ENCODE data around the gene ANO7.

Gene ANO7

DNA sequence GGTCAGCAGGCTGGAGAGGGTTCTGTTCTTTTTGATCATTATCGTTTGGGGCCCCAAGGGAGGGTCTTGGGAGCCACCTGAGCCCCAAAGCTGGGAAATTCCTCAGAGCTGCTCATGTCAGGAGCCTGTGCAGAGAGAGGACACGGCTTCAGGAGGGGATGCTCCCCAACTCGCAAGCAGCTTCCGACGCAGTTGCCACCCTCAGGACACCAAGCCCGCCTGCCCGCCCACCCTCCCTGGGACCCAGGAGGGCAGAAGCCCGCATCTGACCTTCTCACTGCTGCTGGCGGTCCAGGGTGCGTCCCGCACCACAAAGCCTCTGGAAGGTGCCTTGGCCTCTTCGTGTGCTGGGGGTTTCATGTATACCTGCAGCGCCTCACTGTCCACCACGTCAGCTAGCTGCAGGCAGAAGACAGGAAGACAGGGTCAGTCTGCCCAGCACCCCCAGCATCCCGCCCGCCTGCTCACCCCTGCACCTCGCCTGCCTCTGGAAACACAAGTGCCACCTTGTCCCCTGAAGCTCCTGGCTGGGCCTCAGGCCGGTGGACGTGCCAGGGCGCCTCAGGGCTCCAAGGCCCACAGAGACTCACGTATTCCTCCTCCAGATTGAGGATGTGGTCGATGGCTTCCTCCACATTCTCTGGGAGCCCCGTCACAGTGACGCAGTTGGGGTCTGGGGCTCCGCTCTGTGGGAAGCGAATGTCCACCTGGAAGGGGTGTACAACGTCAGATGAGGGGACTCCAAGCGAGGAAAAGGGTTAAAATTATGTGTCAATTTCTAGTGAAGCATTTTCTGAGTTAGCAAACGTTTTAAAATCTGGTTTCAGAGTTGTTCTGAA is 41.3 kb downstream of the ANO7 start:
- DNase-seq, result no peak

DNA sequence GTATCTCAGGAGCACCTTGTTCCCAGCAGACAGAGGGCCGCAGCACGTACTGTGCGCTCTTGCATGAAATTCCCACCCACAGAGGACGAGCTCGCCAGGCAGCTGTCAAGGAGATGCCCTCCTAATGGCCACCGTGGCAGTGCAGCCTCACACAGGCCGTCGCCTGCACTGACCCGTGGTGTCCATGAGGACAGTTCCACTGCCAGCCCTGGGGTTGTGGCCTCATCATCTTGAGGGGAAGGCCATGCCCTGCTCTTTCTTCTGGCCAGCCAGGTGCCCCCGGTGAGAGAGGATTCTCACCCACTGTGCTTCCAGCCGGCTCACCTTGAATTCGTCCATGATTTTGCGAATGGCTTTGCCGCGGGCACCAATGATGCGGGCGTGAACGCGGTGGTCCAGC is 42.0 kb downstream of the ANO7 start:
- no peak for DNase-seq

DNA sequence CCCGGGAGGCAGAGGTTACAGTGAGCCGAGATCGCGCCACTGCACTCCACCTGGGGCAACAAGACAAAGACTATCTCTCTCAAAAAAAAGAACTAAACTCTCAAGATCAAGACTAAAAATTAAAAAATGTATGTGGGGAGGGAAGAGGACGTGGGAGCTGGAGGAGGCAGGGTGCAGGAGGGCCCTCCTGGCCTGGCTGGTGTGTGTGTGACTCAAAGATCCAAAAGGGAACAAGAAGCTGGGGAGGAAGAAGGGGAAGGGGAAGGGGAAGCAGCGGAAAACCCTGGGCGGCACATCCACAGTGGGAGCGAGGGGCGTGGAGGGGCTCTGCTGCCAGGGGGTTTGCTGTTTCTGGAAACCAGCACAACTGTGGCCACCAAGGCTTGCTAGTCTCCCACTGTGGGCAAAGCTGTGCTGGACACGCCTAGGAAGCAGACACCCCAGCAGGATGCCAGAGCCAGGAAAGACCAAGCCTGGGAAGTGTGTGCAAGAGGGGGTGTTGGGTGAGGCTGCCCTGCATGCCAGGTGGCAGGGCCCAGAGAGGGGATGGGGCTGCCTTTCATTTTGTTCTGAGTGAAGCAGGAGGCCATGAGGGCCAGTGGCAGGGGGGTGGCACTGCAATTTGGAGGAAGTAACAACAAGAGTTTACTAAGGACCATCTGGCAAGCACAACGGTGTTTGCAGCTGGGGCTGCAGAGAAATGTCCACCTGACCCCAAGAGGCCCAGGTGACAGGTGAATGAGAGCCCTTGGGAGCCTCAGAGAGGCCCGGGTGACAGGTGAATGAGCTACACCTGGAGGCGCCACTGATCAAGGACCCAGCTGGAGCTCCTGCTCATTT is 44.5 kb downstream of the ANO7 start:
- no peak for DNase-seq

DNA sequence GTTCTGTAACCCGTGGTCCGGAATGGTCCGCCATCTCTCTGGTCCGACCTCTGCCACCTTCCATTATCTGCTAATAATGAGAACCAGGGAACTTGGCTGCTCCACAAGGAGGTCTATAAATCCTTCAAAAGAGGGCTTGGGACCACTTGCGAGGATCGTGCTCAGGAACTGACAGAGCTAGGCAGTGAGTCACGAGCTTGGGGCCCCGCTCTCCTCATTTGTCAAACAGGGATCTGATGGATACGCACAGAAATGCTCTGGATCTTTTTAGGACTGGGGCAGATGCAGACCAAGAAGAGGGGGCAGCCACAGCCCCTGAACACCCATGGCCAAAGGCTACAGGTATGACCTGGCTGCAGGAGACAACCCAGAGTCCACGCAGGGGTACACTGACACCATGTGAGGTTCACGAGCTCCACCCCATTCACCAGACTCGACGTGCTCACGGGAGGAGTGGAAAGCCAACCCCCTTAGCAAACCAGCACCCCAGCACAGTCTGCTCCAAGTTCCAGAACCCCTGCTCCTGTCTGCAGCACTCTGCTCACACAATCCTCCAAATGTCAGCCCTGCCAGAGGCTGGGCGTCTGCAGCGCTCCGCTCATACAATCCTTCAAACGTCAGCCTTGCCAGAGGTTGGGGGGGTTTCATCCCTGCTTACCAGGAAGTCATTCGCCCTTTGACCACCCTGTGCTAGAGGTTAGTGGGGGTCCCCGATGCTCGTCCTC is 45.8 kb downstream of the ANO7 start:
- no peak for DNase-seq

DNA sequence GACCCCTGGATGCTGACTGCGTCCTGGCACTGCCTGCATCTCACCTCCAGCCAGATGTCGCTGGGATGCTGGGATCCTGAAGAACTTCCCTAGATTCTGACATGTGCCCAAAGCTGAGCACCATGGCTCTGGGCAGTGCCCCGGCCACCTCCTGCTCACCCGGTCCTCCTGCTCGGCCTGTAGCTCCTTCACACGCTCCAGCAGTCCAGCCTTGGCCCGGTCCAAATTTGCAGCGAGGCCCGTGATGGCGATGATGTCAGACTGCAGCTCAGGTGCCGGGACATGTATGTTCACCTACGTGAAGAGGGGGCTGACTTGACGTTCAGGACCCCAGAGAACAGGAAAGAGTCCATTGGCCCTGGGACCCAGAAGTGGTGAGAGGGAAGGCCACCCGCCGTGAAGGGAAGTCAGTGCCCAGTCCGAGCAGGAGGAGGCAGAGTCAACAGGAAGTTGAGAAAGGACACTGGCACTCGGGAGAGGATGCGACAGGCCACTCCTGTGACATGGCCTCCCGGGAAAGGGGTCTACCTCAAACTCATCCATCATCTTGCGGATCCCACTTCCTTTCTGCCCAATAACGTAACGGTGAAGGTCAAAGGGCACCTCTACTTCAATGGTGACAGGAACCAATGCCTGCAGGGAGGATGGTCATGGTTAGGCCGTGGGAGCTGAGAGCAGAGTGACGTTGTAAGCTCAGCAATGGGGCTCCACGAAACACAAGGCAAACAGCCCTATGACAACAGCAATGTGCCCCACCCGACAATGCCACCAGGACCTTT is 46.7 kb downstream of the ANO7 start:
- DNase-seq, result no peak

DNA sequence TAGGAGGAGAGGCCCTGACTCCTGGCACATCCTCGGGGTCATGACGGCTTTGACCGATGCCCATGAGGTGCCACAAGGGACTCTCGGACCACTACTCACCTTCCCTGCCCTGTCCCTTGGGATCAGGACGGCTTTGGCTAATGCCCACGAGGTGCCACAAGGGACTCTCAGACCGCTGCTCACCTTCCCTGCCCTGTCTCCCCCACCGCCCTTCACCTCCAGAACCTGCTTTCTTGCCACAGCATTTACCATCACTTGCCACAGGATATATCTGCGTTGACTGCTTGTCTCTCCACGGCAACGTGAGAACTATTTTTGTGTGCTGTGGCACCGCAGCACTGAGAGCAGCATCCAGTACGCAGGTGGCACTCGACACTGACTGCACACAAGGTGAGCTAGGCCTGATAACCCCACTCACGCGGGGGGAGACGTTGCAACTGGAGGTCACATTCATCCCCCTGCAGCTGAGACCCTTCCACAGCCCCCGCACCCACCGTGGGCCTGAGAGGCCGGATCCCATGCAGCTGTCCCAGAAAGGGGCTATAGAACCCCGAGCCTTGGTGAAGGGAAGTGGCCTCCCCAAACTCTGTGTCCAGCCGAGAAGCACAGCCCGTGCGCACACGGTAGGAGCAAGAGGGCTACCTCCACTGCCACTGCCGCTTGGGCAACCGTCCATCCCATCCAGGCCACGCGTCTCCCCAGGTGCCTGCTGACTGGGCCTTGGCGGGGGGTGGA is 47.5 kb downstream of the ANO7 start:
- DNase-seq, result no peak

DNA sequence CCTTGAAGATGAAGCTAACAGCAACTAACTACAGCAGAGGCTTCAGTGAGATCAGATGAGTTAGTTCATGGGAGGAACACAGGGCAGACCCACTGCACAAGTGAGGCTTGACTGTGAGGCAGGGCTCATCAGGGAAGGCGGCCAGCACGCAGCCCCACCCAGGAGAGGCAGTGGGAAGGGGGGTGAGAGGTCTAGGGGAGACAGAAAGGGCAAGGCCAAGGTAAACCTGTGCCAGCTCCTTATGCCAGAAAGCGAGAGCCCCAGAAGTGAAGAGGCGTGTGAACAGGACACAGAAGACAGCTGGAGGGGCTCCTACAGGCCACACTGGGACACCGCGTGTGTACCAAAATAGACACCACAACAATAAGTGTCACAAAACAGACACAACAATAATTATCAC is 48.6 kb downstream of the ANO7 start:
- DNase-seq, result no peak

DNA sequence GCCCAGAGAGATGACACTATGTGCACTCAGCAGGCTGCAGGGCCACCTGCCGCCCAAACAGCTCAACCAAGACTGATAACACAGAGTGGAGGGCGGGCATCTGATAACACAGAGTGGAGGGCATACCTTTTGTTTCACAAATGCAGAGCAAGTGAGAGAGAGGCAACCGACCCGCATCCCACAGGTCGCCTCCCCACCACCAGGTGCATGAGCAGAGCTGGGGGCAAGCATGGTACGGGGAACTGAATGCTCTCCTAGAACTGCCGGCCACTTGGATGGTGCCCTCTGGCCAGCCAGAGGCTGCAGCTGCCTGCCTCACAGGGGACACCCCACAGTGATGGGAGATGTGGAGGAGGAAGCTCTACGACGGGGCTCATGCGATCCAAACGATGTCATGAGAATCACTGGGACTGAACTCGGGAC is 49.5 kb downstream of the ANO7 start:
- DNase-seq, result no peak

DNA sequence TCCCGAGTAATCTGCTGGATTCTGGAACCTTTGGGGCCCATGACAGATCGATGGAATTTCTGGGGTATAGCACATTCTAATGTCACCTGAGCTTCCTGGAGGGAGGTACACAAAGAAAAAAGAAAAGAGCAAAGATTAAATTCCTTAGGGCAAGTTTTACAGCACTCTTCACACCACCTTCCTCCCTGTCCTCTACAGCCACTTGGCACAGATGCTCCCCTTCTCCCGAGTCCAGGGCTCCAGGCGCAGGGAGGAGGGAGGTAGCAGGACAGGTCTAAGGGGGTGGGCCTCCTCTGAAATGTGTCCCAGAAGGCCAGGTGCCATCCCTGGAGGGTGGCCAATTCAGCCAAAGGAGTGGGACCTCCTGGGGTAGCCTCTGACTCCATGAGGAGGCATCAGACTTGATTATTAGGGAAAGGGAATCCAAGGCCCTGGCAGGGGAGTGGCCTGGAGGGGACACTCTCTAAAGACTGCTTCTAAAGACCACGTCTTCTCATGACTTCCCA is 50.3 kb downstream of the ANO7 start:
- DNase-seq, result no peak

DNA sequence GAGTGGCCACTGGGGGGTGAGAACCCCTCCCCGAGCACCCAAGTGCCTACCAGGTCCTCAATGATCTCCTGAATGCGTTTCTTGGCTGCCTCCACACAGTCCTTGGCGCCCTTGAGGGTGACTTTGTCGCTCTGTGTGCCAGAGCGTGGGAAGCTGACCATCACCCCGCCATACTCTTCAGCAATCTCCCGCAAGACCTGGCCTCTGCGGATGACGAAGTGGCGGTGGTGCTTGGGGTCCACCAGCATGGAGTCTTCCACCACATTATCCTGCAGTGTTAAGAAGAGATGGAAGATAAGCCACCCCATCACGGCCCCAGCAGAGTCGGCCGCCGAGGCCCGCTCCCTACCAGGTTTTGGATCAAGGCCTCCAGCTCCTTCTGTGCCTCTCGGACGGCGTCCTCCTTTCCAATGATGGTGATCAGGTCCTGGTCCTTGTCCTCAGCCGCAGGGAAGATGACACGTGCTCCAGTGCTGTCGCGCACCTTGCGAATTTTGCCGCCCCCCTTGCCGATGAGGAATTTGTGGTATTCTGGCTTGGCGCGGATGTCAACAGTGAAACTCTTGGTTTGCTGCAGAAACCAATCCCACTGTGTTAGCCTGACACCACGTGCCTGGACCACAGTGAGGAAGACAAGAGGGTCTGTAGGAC is 51.2 kb downstream of the ANO7 start:
- no peak for DNase-seq

DNA sequence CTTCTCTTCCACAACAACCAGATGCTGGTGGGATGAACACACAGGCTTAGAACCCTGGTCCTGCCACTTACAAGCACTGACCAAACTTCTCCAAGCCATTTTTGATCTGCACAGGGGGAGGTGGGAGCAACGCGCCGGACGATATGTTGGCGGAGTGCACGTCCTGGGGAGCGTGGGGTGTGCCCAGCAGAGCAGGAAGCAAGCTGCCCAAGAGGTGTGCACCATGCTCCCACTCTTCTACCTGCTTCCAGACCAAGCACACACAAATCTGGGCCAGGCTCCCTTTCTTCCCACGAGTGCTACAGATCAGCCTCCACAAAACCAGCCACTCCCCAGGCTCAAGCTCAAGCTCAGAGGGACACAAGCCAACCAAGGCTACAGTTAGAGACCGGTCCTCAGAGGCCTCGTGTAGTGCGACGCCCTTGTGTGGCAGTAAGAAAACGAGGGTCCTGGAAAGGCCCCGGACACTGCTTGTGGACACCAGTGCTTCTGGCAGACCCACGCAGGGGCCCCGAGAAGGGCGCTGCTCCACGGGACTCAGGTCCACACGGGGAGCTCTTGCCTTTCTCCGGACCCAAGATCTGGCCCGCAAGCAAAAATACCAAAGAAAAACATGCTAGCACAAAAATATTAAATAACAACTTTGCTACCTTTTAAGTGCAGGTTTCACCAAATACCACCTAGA is 52.0 kb downstream of the ANO7 start:
- DNase-seq, result no peak

DNA sequence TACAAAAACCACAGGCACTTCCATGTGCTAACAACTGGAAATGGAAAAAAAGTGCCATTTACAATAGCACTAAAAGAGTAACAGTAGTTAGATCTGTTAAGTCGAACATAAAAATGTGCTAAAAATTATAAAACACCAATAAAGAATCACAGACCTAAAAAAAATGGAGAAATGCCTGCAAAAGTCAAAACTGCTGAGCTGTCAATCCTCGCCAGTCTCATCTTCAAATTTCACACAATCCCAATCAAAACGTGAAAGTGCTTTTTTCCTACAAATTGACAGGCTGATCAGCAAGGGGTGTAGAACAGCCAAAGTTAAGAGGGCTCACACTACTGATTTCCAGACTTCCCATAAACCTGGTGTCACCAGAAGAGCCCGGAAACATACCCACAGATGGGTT is 53.2 kb downstream of the ANO7 start:
- no peak for DNase-seq

DNA sequence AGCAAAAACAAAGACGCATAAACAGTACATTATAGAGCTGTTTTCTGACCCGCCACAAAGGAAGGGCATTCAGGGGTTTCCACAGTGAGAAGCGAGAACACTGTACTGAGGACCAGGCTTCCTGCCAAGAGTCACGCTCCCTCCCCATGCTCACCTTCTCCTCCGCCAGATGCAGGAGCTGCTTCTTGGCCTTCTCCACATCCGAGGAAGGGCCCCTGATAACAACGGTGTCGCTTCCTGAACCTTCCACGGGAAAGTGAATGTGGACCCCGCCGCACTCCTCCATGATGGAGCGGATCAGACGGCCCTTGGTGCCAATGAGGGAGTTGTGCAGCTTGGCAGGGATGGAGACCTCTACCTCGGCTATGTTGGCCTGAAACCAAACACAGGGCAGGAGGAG is 53.8 kb downstream of the ANO7 start:
- no peak for DNase-seq

DNA sequence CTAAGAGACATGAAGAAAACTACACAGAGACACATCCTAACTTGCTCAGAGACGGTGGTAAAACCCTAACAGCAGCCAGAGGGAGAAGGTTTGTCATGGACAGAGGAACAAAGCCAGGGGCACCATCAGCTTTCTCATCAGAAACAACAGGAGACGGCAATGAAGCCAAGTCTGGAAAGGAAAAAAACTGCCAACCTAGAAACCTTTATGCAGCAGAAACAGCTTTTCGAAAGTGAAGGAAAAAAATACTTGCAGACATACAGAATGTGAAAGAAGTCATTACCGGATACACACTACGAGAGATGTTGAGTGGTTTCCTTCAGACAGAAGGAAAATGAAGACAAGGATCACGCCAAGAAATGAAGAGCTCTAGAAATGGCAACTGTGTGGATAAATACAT is 55.9 kb downstream of the ANO7 start:
- no peak for DNase-seq

DNA sequence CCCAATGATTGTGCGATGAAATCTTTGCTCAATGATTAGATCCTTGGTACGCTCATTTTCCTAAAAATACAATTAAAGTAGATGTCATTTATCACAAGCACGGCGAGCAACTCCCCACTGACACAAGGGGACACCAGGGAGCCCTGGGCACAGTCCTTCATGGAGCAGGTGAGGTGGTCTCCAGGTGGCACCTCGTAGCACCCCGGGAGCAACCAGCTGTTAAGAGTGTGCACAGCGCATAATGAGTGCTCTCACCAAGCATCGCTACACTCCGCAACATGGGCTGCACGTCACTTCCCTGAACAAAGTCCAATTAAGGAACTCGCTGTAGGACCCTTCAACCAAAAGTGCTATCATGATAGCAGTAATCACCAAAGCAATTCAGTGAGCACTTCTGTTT is 59.8 kb downstream of the ANO7 start:
- no peak for DNase-seq

DNA sequence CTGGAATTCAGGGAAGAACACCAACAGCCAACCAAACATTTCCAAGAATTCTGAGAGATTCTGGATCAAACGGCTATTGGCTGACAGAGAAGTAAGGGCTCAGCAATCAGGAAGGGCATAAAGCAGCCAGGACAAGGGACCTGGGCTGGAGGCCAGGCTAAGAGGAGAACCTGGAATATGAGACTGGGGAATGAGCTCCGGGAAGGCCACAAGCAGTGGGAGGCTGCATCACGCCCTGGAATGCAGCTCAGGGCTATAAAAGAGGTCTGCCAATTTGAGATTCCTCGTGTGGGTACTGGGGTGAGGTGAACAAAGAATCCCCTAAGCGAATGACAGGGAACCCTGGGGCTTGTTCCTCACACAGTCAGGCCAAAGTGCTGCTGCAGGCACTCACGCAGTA is 60.4 kb downstream of the ANO7 start:
- no peak for DNase-seq

DNA sequence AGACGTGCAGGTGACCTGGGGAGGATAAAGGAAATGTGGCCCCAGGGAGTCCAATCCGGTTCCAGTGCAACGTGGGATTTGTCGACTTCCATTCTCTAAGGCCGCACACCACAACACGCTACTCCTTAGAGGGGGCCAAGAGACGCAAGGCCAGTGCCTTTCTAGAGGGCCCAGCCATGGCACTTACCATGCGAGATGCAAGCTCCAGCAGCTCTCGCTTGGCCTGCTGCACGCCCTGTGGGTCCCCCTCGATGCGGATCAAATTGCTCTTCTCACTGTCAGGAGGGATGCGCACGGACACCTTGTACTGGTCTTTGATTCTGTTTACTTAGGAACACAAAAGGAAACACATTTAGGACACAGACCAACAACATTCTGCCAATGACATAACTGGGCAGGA is 61.2 kb downstream of the ANO7 start:
- no peak for DNase-seq

DNA sequence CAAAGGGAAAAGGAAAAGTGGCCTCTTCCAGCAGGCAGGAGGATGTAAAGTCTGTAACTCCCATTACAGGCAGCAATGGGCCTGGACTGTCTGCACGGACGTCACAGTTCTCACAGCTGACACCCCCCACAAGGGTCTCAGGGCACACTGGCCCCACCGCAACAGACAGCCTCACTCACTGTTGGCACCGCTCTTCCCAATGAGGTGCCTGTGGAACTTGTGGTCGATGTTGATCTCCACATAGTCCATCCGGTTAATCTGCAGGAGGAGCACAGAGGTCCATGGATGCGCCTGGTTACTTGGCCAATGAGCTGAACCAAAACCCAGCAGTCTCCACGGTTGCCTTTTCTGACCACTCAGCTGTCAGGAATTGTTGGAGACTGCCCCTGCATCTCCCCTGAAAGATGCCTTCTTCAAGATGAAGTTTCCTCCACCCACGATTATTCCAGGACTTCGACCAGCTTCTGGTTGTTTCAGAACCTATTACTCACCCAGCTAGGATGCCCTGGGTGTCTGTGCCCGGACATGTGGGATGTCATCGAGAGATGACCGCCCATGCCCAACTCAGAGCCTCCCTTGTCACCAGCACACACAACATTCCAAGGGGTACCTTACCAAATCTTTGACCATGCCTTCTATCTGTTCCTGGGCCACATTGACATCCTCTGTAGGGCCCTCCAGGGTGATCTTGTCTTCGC is 64.5 kb downstream of the ANO7 start:
- no peak for DNase-seq

DNA sequence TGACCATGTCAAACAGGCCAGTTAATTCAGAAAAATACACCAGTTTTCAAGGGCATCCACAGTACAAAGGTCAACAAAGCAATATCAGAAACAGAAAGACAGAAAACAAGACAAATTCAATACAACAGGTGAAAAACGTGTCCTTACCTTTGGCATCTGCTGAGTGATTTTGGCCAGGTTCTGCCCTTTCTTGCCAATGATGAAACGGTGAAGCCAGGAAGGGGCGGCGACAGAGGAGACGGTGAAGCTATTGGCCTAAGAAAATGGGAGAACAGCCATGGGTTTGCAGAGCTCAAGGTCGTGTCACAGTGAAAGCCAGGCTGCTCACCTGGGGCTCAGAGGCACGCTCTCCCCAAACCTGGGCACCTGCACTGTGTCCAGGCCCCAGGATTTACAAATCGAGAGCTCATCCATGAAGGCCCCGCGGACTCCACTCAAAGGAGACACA is 66.5 kb downstream of the ANO7 start:
- no peak for DNase-seq
